BLaER1 (cell line): ENCODE measurements around the gene SLC25A22.
A peak's percentile ranks its signal among the peaks of the same experiment; 100 is the strongest.

Experiments
- H3K27ac ChIP-seq: shearing (Covaris generic); formaldehyde crosslinking; 2 replicates; pipeline ENCODE4 v1.8.1; 2022
- H3K27me3 ChIP-seq: shearing (Covaris generic); formaldehyde crosslinking; 2 replicates; pipeline ENCODE4 v1.8.1; 2022
- H3K36me3 ChIP-seq: shearing (Covaris generic); formaldehyde crosslinking; 2 replicates; pipeline ENCODE4 v1.8.1; 2022
- H3K4me1 ChIP-seq: shearing (Covaris generic); formaldehyde crosslinking; 2 replicates; pipeline ENCODE4 v1.8.1; 2022
- H3K4me2 ChIP-seq: shearing (Covaris generic); formaldehyde crosslinking; 2 replicates; pipeline ENCODE4 v1.8.1; 2022
- H3K4me3 ChIP-seq: shearing (Covaris generic); formaldehyde crosslinking; 2 replicates; pipeline ENCODE4 v1.8.1; 2022
- H3K9ac ChIP-seq: shearing (Covaris generic); formaldehyde crosslinking; 2 replicates; pipeline ENCODE4 v1.8.1; 2022
- H3K9me3 ChIP-seq: shearing (Covaris generic); formaldehyde crosslinking; 2 replicates; pipeline ENCODE4 v1.8.1; 2022
- H4K20me1 ChIP-seq: shearing (Covaris generic); formaldehyde crosslinking; 2 replicates; pipeline ENCODE4 v1.8.1; 2022
- Cebpa-rat ChIP-seq: shearing (Covaris generic); IDR thresholded peaks from 2 replicates; pipeline ENCODE4 v1.8.1; 2022

SLC25A22 gene

GRCh38 chr11:791658-792534 lies 6.2 kb downstream of the SLC25A22 start:
- peaks cover 48% of the 10 kb centered on the region for H3K4me1 ChIP-seq
- TF ChIP-seq Cebpa-rat = no peak
- no peak overlapping the region for H3K4me3 ChIP-seq
- H3K9me3 ChIP-seq = no peaks in the 10 kb centered on the region
- no peak overlapping the region for H3K9ac ChIP-seq
- H3K36me3 ChIP-seq = peaks cover 41% of the 10 kb centered on the region
- no peaks in the 10 kb centered on the region for H3K27me3 ChIP-seq
- peaks cover 60% of the 10 kb centered on the region for H4K20me1 ChIP-seq
- H3K27ac ChIP-seq = no peak overlapping the region
- H3K4me2 ChIP-seq = no peak overlapping the region

GRCh38 chr11:790721-791564 lies 7.1 kb downstream of the SLC25A22 start:
- Histone ChIP-seq H3K4me3 (no peak overlapping the region), H3K27me3 (no peaks in the 10 kb centered on the region), H3K27ac (no peak overlapping the region), H3K9ac (no peak overlapping the region), H3K4me2 (no peak overlapping the region), H3K4me1 (peaks cover 50% of the 10 kb centered on the region), H3K36me3 (peaks cover 41% of the 10 kb centered on the region), H4K20me1 (peaks cover 52% of the 10 kb centered on the region), H3K9me3 (no peaks in the 10 kb centered on the region)
- no peak for TF ChIP-seq Cebpa-rat

DNA sequence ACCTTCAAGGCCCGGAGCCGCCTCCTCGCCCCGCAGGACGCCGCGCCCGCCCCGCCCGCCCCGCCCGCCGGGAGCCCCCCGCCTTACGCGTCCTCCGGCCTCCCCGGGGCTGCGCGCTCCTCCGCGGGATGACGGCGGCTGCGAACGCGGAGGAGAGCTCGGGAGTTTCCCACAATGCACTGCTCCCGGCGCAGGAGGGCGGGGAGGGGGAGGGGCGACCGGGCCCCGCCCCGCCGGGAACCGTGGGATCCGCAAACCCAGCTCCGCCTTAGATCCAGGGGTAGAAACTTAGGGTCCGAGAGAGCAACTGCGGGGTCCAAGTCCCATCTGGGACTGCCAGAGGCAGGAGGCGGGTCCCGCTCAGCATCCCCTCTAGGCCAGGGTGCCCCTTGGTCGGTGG lies 8.1 kb downstream of the SLC25A22 start, which contains the start of gene CEND1:
Gene CEND1, minus strand, starts transcription at position 148 of the 400 bp plus-strand sequence. CDS start 1,514 bp downstream, outside the sequence.
- Histone ChIP-seq H3K27me3 (no peaks in the 10 kb centered on the region), H3K4me1 (peaks cover 43% of the 10 kb centered on the region), H3K27ac (no peak within 1 kb of the TSS), H3K9me3 (no peaks in the 10 kb centered on the region), H3K4me3 (no peak within 1 kb of the TSS), H4K20me1 (peaks cover 43% of the 10 kb centered on the region), H3K4me2 (peak within 1 kb of the TSS; percentile 55), H3K9ac (no peak within 1 kb of the TSS), H3K36me3 (peaks cover 41% of the 10 kb centered on the region)
- TF ChIP-seq Cebpa-rat = no peak

DNA sequence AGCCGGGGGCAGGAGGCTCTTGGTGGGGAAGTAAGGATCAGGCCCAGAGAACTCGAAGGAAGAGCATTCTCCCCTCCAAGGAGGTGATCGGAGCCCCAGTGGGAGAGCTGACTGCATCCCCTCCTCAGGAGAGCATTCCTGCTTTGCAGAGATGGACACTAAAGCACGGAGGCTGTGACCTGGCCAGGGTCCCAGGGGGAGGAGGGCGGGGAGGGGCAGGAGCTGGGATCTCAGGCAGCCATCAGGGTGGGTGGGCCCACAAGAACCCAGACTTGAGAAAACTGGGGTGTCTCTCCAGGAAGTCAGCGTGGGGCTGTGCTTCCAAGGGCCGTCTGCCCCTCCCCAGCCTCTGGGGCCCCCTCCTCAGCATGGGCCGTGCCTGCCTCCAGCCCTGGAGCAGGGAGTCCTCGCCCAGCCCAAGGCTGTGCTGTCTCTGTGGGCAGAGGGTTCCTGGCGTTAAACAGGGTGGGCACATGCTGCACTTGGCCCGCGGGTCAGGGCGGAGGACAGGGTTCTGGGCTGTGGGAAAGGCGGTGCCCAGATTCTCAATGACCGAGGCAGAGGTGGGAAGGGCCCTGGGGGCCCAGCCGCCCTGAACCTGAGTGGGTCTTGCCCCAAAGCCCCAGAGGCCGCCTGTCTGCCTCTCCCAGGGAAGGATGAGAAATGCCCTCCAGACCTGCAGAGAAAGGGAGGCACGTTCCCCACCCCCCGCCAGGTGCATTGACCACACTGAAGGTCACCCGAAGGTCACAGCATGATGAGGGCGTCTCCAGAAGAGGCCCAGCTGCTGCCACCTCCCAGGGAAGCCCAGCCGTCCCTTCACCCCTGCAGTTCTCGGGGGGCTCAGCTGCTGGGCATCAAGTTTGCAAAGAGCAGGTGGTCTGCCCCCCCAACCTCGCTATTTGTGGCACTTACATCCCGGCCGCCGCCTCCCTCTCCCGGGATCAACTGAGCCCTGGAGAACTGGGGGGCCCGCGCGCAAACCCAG lies 8.8 kb downstream of the SLC25A22 start:
- no peak overlapping the region for H3K9ac ChIP-seq
- H3K36me3 ChIP-seq = peaks cover 35% of the 10 kb centered on the region
- peak overlapping the region; percentile 55 for H3K4me2 ChIP-seq
- no peak overlapping the region for H3K27ac ChIP-seq
- peaks cover 36% of the 10 kb centered on the region for H3K4me1 ChIP-seq
- no peak for TF ChIP-seq Cebpa-rat
- no peaks in the 10 kb centered on the region for H3K9me3 ChIP-seq
- peaks cover 42% of the 10 kb centered on the region for H4K20me1 ChIP-seq
- no peaks in the 10 kb centered on the region for H3K27me3 ChIP-seq
- H3K4me3 ChIP-seq = no peak overlapping the region

- peak overlapping the region; percentile 55 for H3K4me2 ChIP-seq
- H3K9me3 ChIP-seq = no peaks in the 10 kb centered on the region
- TF ChIP-seq Cebpa-rat = no peak
- no peaks in the 10 kb centered on the region for H3K27me3 ChIP-seq
- peaks cover 32% of the 10 kb centered on the region for H3K36me3 ChIP-seq
- no peak overlapping the region for H3K27ac ChIP-seq
- no peak overlapping the region for H3K9ac ChIP-seq
- peaks cover 41% of the 10 kb centered on the region for H3K4me1 ChIP-seq
- peaks cover 33% of the 10 kb centered on the region; the same call in 1 of the 2 replicates for H4K20me1 ChIP-seq
- H3K4me3 ChIP-seq = no peak overlapping the region
These were observed 10.0 kb downstream of the SLC25A22 start for GRCh38 chr11:788009-788640.

- peak overlapping the region; percentile 55; the same call in 1 of the 2 replicates for H3K4me2 ChIP-seq
- no peak overlapping the region for H3K27ac ChIP-seq
- H3K4me1 ChIP-seq = peaks cover 50% of the 10 kb centered on the region
These were observed 10.9 kb downstream of the SLC25A22 start for GRCh38 chr11:787084-787675.

DNA sequence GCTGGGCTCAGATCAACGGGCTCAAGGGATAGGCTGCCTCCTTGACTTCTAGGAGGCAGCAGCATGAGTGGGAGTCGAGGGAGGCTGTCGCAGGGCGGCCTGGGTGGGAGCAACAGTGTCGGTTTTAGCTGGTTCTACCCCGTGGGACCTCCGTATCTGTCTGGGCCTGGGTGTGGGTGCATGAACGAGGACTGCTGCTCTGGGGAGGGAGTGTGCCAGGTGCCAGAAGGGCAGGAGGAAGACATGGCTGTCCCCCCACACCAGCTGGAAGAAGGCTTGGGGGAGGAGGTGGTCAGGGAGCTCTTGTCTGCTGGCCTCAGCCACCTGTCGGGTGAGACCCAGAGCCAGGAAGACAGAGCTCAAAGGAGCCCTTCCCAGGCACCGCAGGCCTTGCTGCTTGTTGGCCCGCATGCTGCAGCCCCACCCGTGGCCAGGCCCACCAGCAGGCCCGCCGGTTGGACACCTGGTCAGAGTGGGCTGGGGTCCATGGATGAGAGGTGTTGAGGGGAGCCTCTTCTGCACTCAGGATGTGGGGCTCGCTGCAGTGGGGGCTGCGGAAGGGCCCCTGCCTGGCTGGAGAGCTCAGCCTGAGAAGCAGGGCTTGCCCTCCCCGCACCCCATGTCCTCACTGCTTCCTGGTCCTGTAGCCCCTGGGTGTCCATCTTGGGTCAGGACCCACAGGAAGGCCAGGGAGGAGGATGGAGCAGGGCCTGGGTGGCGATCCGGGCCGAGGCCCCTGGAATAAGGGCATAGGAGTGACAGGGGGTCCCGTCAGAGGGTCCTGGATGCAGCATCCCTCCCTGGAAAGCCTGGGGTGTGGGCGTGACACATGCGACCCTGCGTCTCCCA lies 11.6 kb downstream of the SLC25A22 start:
- Histone ChIP-seq H3K27me3 (no peaks in the 10 kb centered on the region), H3K4me1 (peaks cover 57% of the 10 kb centered on the region), H3K9ac (no peak overlapping the region), H3K36me3 (peaks cover 29% of the 10 kb centered on the region), H3K27ac (no peak overlapping the region), H3K9me3 (no peaks in the 10 kb centered on the region), H3K4me3 (no peak overlapping the region), H3K4me2 (0 out of 2 replicates have a peak overlapping the region, but pooled peaks have one; percentile 5), H4K20me1 (peaks cover 31% of the 10 kb centered on the region; the same call in 1 of the 2 replicates)
- TF ChIP-seq Cebpa-rat = no peak

More at GRCh38 chr11:787084-787675, 10.9 kb downstream of the SLC25A22 start:
- H4K20me1 ChIP-seq = peaks cover 32% of the 10 kb centered on the region; the same call in 1 of the 2 replicates
- no peaks in the 10 kb centered on the region for H3K9me3 ChIP-seq
- H3K4me3 ChIP-seq = no peak overlapping the region
- TF ChIP-seq Cebpa-rat = no peak
- peaks cover 30% of the 10 kb centered on the region for H3K36me3 ChIP-seq
- H3K27me3 ChIP-seq = no peaks in the 10 kb centered on the region
- no peak overlapping the region for H3K9ac ChIP-seq

DNA sequence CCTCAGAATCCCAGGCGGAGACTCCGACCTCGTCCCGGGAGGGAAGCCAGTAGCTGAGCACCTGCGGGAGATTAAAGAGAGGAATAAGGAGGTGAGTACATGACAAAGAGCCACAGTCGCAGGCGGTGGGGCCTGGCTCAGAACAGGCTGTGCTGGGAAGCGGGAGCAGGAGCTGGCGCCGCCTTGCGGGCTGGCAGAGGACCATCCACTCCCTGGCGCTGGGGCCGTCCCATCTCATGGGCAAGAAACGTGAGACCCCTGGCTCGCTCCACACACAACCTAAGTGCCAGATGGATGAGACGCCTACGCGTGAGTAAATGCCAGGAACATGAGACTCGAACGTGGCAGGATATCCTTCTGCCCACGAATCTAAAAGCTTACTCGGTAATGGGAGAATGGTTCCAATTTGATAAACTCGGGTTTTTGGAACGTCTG lies 14.5 kb downstream of the SLC25A22 start:
- peaks cover 74% of the 10 kb centered on the region for H3K4me1 ChIP-seq
- H3K4me3 ChIP-seq = no peak overlapping the region
- H3K27me3 ChIP-seq = no peaks in the 10 kb centered on the region
- H3K4me2 ChIP-seq = peak overlapping the region; percentile 39
- no peak for TF ChIP-seq Cebpa-rat
- H4K20me1 ChIP-seq = peaks cover 20% of the 10 kb centered on the region; the same call in 1 of the 2 replicates
- H3K36me3 ChIP-seq = peaks cover 41% of the 10 kb centered on the region
- H3K9me3 ChIP-seq = no peaks in the 10 kb centered on the region
- H3K9ac ChIP-seq = no peak overlapping the region
- H3K27ac ChIP-seq = no peak overlapping the region
